Left lung (tissue), 14 donors: Measurements from ENCODE around the gene TTL. TPM values are rescaled to one million over a fixed set of nuclear protein-coding genes. Genes with fewer than 3 reads are reported as not detected.
"Not testable (repeated sequence)": the region's sequence is repeated elsewhere in the genome, so short reads cannot be mapped to it uniquely, and the experiment has no call there.

Source experiments
- ATAC-seq: fragments of 200-7000 bp; cut with Tn5 transposase; one replicate; pipeline ENCODE4 v1.9.1; 2020; ENCODE audit warnings: moderate library complexity
- DNase-seq, 4 donors: peaks; one replicate each; pipeline ENCODE4 v3.0.0-alpha.2; 2013 to 2020
- H3K27ac ChIP-seq, 2 donors: fragments of 200-600 bp; sonication (generic) in 1 of 2; one replicate each; pipeline versions ENCODE4 v1.5.0 to v1.8.0; 2020 to 2021
- H3K27me3 ChIP-seq, 2 donors: fragments of 200-600 bp; sonication (generic) in 1 of 2; one replicate each; pipeline versions ENCODE4 v1.5.0 to v1.8.0; 2020 to 2021
- H3K36me3 ChIP-seq, 2 donors: fragments of 200-600 bp; sonication (generic) in 1 of 2; one replicate each; pipeline versions ENCODE4 v1.5.0 to v1.8.0; 2020 to 2021
- H3K4me1 ChIP-seq, 2 donors: fragments of 200-600 bp; one replicate each; pipeline ENCODE4 v1.8.0; 2021
- H3K4me3 ChIP-seq, 2 donors: fragments of 200-600 bp; sonication (generic) in 1 of 2; one replicate each; pipeline versions ENCODE4 v1.5.0 to v1.8.0; 2020 to 2021; ENCODE audit warnings: mild to moderate bottlenecking in 1 of 2
- H3K9me3 ChIP-seq, 2 donors: fragments of 200-600 bp; sonication (generic) in 1 of 2; one replicate each; pipeline versions ENCODE4 v1.5.0 to v1.8.0; 2020 to 2021
- intact Hi-C, 2 donors: fragments of 100-400 bp; cut with DNase I; formaldehyde crosslinking; loops; one replicate each; pipeline versions ENCODE4 v1.11.2 to v1.14.2; 2022
- long read RNA-seq, 12 donors: library from polyadenylated mRNA in 2 of 12; unstranded in 2 of 12; transcript quantifications; one replicate each; pipeline ENCODE4 v2.0.0 and lab custom pipeline, GENCODE V29; 2019 to 2026
- polyA plus RNA-seq, 6 donors: library from polyadenylated mRNA; unstranded; fragments of 120-200 nt; gene quantifications; one replicate each; pipeline ENCODE4 v1.2.1, GENCODE V29; 2013; ENCODE audit not compliant: insufficient read length in 6 of 6
- total RNA-seq, 2 donors: library from RNA; stranded (reverse); fragmentation: NEBNext Ultra II Directional; extraction: Animal tissue kit (Norgen Biotek cat#: 25700); gene quantifications; one replicate each; pipeline ENCODE4 v1.2.1, GENCODE V29; 2021
- TF ChIP-seq, protein P1 (sequence below), 2 donors: fragments of 200-600 bp; sonication (generic) in 1 of 2; IDR thresholded peaks; one replicate each; pipeline versions ENCODE4 v1.5.0 to v1.8.0; 2021; ENCODE audit warnings: antibody characterized with exemption in 2 of 2
- donor health status: DM: no; HTN: yes; CAD: no.
- donor health status: DM: no; HTN: no; CAD: no.

The TTL gene
- 10 to 100 TPM; 40.1 to 51.2 TPM for total RNA-seq
- 10 to 100 TPM; 49.4 to 62.3 (median 54.9) TPM for polyA plus RNA-seq
- long read RNA-seq, donor 1, full-length matches to known transcripts = 5 of 5 reads
- long read RNA-seq, donor 1, partial matches to known transcripts = 0 of 5 reads
- long read RNA-seq, donor 1, other reads (novel, unspliced or antisense) = 0 of 5 reads
- long read RNA-seq, donor 2, full-length matches to known transcripts = 4 of 4 reads
- long read RNA-seq, donor 2, partial matches to known transcripts = 0 of 4 reads
- long read RNA-seq, donor 2, other reads (novel, unspliced or antisense) = 0 of 4 reads
- long read RNA-seq, donor 3, full-length matches to known transcripts = 4 of 4 reads
- long read RNA-seq, donor 3, partial matches to known transcripts = 0 of 4 reads
- long read RNA-seq, donor 3, other reads (novel, unspliced or antisense) = 0 of 4 reads
- long read RNA-seq, donor 4 = 0 reads
- long read RNA-seq, donor 5, full-length matches to known transcripts = 6 of 6 reads
- long read RNA-seq, donor 5, partial matches to known transcripts = 0 of 6 reads
- long read RNA-seq, donor 5, other reads (novel, unspliced or antisense) = 0 of 6 reads
- long read RNA-seq, donor 6, full-length matches to known transcripts = 4 of 59 reads
- long read RNA-seq, donor 6, partial matches to known transcripts = 55 of 59 reads
- long read RNA-seq, donor 6, other reads (novel, unspliced or antisense) = 0 of 59 reads
- long read RNA-seq, donor 7, full-length matches to known transcripts = 2 of 2 reads
- long read RNA-seq, donor 7, partial matches to known transcripts = 0 of 2 reads
- long read RNA-seq, donor 7, other reads (novel, unspliced or antisense) = 0 of 2 reads
- long read RNA-seq, donor 8, full-length matches to known transcripts = 5 of 5 reads
- long read RNA-seq, donor 8, partial matches to known transcripts = 0 of 5 reads
- long read RNA-seq, donor 8, other reads (novel, unspliced or antisense) = 0 of 5 reads
- long read RNA-seq, donor 9 = 0 reads
- long read RNA-seq, donor 10, partial matches to known transcripts = 1 of 2 reads
- long read RNA-seq, donor 10, other reads (novel, unspliced or antisense) = 1 of 2 reads
- long read RNA-seq, donor 11, full-length matches to known transcripts = 10 of 15 reads
- long read RNA-seq, donor 11, partial matches to known transcripts = 0 of 15 reads
- long read RNA-seq, donor 11, other reads (novel, unspliced or antisense) = 5 of 15 reads
- long read RNA-seq, donor 12, full-length matches to known transcripts = 4 of 4 reads
- long read RNA-seq, donor 12, partial matches to known transcripts = 0 of 4 reads
- long read RNA-seq, donor 12, other reads (novel, unspliced or antisense) = 0 of 4 reads

DNA sequence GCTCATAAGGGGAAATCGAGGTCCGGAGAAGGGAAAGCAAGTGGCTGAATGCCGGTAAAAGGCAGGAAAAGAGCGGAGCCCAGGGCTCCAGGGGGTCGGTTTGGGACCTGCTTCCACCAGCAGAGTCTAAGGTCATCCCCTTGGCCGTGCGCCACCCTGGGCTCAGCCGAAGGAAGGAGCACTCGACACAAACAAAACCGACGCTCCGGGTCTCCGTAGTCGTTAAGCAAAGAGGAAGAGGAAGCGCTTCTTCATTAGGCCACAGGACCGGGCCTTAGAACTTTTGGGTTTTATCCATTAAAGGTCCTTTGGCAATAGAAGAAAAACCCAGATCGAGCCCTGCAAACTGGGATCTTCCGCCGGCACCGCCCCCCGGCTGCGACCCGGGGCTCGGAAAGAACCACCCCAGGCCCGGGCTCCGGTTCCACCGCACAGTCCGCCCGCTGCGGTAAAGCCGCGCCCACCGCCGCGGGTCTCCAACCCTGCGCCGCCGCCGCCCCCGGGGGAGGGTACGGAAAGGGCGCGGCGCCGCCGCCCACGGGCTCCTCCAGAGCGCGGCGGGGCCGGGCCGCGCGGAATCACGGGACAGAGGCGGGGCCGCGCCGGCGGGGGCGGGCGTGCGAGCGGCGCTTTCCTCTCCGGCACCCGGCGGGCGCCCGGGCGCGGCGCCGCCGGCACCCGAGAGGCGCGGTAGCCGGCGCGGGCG, at the start of gene TTL:
Gene TTL, plus strand, starts transcription at position 629 of the 706 bp plus-strand sequence. CDS start 189 bp downstream, outside the sequence.
- H3K9me3 ChIP-seq = no peaks in the 10 kb centered on the region
- H3K36me3 ChIP-seq = no peaks in the 10 kb centered on the region
- peak within 1 kb of the TSS; percentile 84 to 93 for H3K4me3 ChIP-seq
- peak; percentile 73 to 96 (median 82) for DNase-seq
- no peaks in the 10 kb centered on the region for H3K27me3 ChIP-seq
- H3K27ac ChIP-seq = peak within 1 kb of the TSS; percentile 85 to 95
- H3K4me1 ChIP-seq = peaks cover 15 to 39% of the 10 kb centered on the region in 2 donors
- peak; percentile 89 for ATAC-seq
- TF ChIP-seq, protein P1, sequence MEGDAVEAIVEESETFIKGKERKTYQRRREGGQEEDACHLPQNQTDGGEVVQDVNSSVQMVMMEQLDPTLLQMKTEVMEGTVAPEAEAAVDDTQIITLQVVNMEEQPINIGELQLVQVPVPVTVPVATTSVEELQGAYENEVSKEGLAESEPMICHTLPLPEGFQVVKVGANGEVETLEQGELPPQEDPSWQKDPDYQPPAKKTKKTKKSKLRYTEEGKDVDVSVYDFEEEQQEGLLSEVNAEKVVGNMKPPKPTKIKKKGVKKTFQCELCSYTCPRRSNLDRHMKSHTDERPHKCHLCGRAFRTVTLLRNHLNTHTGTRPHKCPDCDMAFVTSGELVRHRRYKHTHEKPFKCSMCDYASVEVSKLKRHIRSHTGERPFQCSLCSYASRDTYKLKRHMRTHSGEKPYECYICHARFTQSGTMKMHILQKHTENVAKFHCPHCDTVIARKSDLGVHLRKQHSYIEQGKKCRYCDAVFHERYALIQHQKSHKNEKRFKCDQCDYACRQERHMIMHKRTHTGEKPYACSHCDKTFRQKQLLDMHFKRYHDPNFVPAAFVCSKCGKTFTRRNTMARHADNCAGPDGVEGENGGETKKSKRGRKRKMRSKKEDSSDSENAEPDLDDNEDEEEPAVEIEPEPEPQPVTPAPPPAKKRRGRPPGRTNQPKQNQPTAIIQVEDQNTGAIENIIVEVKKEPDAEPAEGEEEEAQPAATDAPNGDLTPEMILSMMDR (IDR thresholded peaks at IDR 0.05) = no peak
- intact Hi-C loops = no loop called here

- peak overlapping the region; percentile 40 to 48 for H3K4me3 ChIP-seq
- peak overlapping the region; percentile 72 to 79 for H3K27ac ChIP-seq
- intact Hi-C loops, ATAC-seq, H3K4me1 ChIP-seq, H3K27me3 ChIP-seq, H3K9me3 ChIP-seq, H3K36me3 ChIP-seq: not testable (repeated sequence)
- peak in 1 of 4 donors; percentile 14 for DNase-seq
Observed at GRCh38 chr2:112432390-112432734, 49.6 kb upstream of the TTL start.

GRCh38 chr2:112432735-112433479, 49.0 kb upstream of the TTL start:
- H3K27me3 ChIP-seq, H3K36me3 ChIP-seq, intact Hi-C loops, H3K9me3 ChIP-seq, H3K4me1 ChIP-seq: not testable (repeated sequence)
- Histone ChIP-seq H3K4me3 (peak overlapping the region; percentile 40 to 48), H3K27ac (peak overlapping the region; percentile 72 to 79)
- peak in 3 of 4 donors; percentile 13 to 85 (median 20) for DNase-seq
- peak; percentile 66 for ATAC-seq

DNA sequence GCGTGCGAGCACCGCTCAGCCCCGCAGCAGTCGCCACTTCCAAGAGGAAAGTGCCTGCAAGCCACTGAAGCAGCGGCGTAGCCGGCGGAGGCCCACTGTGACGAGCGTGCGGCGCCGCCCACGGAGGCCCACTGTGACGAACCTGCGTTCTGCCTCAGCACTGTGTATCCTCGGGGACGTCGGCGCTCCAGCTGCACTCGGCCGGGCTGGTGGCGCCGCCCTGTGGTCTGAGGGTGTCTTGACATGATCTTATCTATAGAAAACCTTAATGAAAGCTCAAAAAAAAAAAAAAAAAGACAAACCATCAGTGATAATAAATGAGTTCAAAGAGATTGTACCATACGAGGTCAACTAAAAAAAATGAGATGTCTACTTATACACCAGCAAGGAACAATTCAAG, 48.5 kb upstream of the TTL start, which contains the start of gene RGPD8:
Gene RGPD8, minus strand, starts transcription at position 166 of the 400 bp plus-strand sequence. CDS start 192 bp downstream, outside the sequence.
- H3K36me3 ChIP-seq, intact Hi-C loops, H3K27me3 ChIP-seq, H3K4me1 ChIP-seq, H3K9me3 ChIP-seq: not testable (repeated sequence)
- peak; percentile 78 to 97 (median 94) for DNase-seq
- peak; percentile 100 for ATAC-seq
- H3K4me3 ChIP-seq = peak within 1 kb of the TSS; percentile 40 to 48
- H3K27ac ChIP-seq = peak within 1 kb of the TSS; percentile 72 to 79
- TF ChIP-seq, protein P1 (IDR thresholded peaks at IDR 0.05) = peak; percentile 51 to 54
